Spleen (tissue), 11 donors: ENCODE measurements around the gene SGO2. TPM values are rescaled to one million over a fixed set of nuclear protein-coding genes. Genes with fewer than 3 reads are reported as not detected.
"Not testable (repeated sequence)": the region's sequence is repeated elsewhere in the genome, so short reads cannot be mapped to it uniquely, and the experiment has no call there.

ENCODE experiments used
- DNase-seq: peaks from one replicate; pipeline ENCODE4 v3.0.0-alpha.2; 2020
- H3K27ac ChIP-seq, 8 donors: fragments of 200-600 bp; sonication (generic) in 7 of 8; 1 replicate in 4 of 8; 2 replicates in 4 of 8; pipeline versions ENCODE4 v1.5.0 to v1.8.0; 2016 to 2021; ENCODE audit warnings: inconsistent platforms in 4 of 8, mild to moderate bottlenecking in 4 of 8, moderate library complexity in 1 of 8
- H3K27me3 ChIP-seq, 7 donors: fragments of 200-600 bp; sonication (generic) in 6 of 7; replicated peaks in 1 of 7; 1 replicate in 4 of 7; 2 replicates in 3 of 7; pipeline versions ENCODE4 v1.5.0 to v1.8.0; 2016 to 2021; ENCODE audit warnings: inconsistent platforms in 3 of 7, mild to moderate bottlenecking in 1 of 7
- H3K36me3 ChIP-seq, 6 donors: fragments of 200-600 bp; sonication (generic) in 5 of 6; 1 replicate in 4 of 6; 2 replicates in 2 of 6; pipeline versions ENCODE4 v1.5.0 to v1.8.0; 2016 to 2021; ENCODE audit warnings: inconsistent platforms in 2 of 6
- H3K4me1 ChIP-seq, 6 donors: fragments of 200-600 bp; sonication (generic) in 5 of 6; 1 replicate in 3 of 6; 2 replicates in 3 of 6; pipeline versions ENCODE4 v1.5.0 to v1.8.0; 2016 to 2021; ENCODE audit warnings: inconsistent platforms in 3 of 6
- H3K4me3 ChIP-seq, 8 donors: fragments of 200-600 bp; sonication (generic) in 7 of 8; 1 replicate in 4 of 8; 2 replicates in 4 of 8; pipeline versions ENCODE4 v1.5.0 to v1.8.0; 2016 to 2021; ENCODE audit warnings: inconsistent platforms in 4 of 8, mild to moderate bottlenecking in 4 of 8, moderate library complexity in 2 of 8
- H3K9me3 ChIP-seq, 8 donors: fragments of 200-600 bp; sonication (generic) in 7 of 8; 1 replicate in 4 of 8; 2 replicates in 4 of 8; pipeline versions ENCODE4 v1.5.0 to v1.8.0; 2016 to 2021; ENCODE audit warnings: inconsistent platforms in 4 of 8
- POLR2A ChIP-seq, 3 donors: fragments of 450-650 bp; IDR thresholded peaks; one replicate each; pipeline ENCODE4 v1.5.1; 2017; ENCODE audit warnings: antibody characterized with exemption in 3 of 3, mild to moderate bottlenecking in 1 of 3
- POLR2AphosphoS5 ChIP-seq, 3 donors: sonication (generic); formaldehyde crosslinking; IDR thresholded peaks; one replicate each; pipeline ENCODE4 v1.5.1; 2017; ENCODE audit warnings: antibody characterized with exemption in 3 of 3
- WGBS, 5 donors: extraction: QIAGEN DNeasy Blood & Tissue Kit in 3 of 5; methylation state at CpG; one replicate each; pipeline versions ENCODE4 v1.1.5 to v1.1.7; 2013 to 2018; 5-methylcytosine and 5-hydroxymethylcytosine counted together
- intact Hi-C: fragments of 100-400 bp; cut with DNase I; formaldehyde crosslinking; loops from one replicate; pipeline ENCODE4 v1.15.0; 2023; ENCODE audit warnings: low total_unique reads
- polyA plus RNA-seq, 3 donors: library from polyadenylated mRNA; stranded (reverse); fragments of 200-250 nt; gene quantifications; one replicate each; pipeline ENCODE4 v1.2.1, GENCODE V29; 2013
- total RNA-seq, 7 donors: library from RNA; depleted of rRNA in 3 of 7; stranded (reverse); fragments of >200 nt in 3 of 7; fragmentation: NEBNext Ultra II Directional in 4 of 7; extraction: Animal tissue kit (Norgen Biotek cat#: 25700) in 4 of 7; gene quantifications; one replicate each; pipeline versions ENCODE4 v1.1.0 to v1.2.1, GENCODE V29; 2016 to 2021
- TF ChIP-seq, protein P1 (sequence below), 11 experiments: fragments of 200-600 bp in 7 of 11; fragments of 450-650 bp in 4 of 11; sonication (generic) in 4 of 11; IDR thresholded peaks in 8 of 11; conservative IDR thresholded peaks in 3 of 11; 1 replicate in 7 of 11; 2 replicates in 4 of 11; pipeline versions ENCODE4 v1.4.0 to v1.8.0; 2016 to 2021; ENCODE audit warnings: antibody characterized with exemption in 11 of 11, inconsistent platforms in 4 of 11, mild to moderate bottlenecking in 1 of 11
- donor health status: healthy with polysubstance abuse.
- donor health status: DM: no; HTN: no; CAD: no; lungs with moderate emphysema.
- donor health status: DM: no; HTN: no; CAD: no.
- donor health status: Bipolar disorder and iron deficiency.
- donor health status: healthy.
- donor health status: DM: no; HTN: no; CAD: no.
- donor health status: DM: yes; HTN: yes; CAD: no.

The SGO2 gene
- total and polyA plus RNA-seq, 10 donors, result 0.85 to 9.9 (median 3.9) TPM

DNA sequence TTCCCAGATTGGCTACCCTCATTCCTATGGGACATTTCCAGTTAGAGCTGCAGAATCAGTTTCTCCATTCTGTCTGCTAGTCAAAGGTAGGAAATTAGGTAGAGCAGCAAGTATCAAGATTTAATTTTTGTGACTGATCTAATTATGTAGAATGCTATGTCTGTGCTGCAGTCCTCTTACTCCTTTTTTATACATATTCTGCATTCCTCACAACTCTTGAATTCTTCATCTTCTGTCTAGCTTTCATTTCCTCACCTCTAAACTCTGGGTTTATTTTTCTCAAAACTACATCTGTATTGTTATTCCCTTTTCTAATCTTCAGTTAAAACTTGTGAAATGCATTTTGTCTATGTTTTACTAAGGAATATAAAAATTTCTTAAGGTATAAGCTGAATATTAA lies 8.6 kb downstream of the SGO2 start:
- no peaks in the 10 kb centered on the region for H3K27me3 ChIP-seq
- H3K9me3 ChIP-seq, result no peaks in the 10 kb centered on the region
- peaks cover 0 to 56% (median 0%) of the 10 kb centered on the region in 6 donors for H3K36me3 ChIP-seq
- intact Hi-C loops, result no loop called here
- no peak for TF ChIP-seq POLR2AphosphoS5 (IDR thresholded peaks at IDR 0.05)
- TF ChIP-seq, protein P1, sequence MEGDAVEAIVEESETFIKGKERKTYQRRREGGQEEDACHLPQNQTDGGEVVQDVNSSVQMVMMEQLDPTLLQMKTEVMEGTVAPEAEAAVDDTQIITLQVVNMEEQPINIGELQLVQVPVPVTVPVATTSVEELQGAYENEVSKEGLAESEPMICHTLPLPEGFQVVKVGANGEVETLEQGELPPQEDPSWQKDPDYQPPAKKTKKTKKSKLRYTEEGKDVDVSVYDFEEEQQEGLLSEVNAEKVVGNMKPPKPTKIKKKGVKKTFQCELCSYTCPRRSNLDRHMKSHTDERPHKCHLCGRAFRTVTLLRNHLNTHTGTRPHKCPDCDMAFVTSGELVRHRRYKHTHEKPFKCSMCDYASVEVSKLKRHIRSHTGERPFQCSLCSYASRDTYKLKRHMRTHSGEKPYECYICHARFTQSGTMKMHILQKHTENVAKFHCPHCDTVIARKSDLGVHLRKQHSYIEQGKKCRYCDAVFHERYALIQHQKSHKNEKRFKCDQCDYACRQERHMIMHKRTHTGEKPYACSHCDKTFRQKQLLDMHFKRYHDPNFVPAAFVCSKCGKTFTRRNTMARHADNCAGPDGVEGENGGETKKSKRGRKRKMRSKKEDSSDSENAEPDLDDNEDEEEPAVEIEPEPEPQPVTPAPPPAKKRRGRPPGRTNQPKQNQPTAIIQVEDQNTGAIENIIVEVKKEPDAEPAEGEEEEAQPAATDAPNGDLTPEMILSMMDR (IDR thresholded peaks at IDR 0.05 in 8 of 11, conservative IDR thresholded peaks at IDR 0.05 in 3 of 11), result no peak
- no peak for TF ChIP-seq POLR2A (IDR thresholded peaks at IDR 0.05)
- H3K4me3 ChIP-seq, result no peak overlapping the region
- DNase-seq, result no peak
- H3K4me1 ChIP-seq, result no peaks in the 10 kb centered on the region
- H3K27ac ChIP-seq, result no peak overlapping the region

DNA sequence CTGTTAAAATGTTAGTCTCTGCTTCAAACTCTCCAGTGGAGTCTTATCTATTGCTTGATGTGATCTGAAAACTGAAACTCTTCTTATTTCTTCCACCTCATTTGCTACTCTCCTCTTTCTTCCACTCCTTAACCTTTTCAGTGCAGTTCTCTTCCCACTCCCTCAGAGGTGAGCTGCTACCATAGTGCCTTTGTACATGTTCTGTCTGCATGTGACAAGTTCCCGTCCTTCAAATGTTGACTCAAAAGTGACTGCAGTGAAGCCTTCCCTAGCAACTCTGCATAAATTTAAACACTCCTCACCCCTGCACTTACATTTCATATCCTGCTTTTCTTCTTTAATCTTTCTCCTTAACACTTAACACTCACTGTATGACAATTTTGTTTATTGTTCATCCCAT lies 12.1 kb downstream of the SGO2 start:
- DNase-seq, result no peak
- no peak for TF ChIP-seq POLR2A (IDR thresholded peaks at IDR 0.05)
- TF ChIP-seq, protein P1 (IDR thresholded peaks at IDR 0.05 in 8 of 11, conservative IDR thresholded peaks at IDR 0.05 in 3 of 11), result no peak
- TF ChIP-seq POLR2AphosphoS5 (IDR thresholded peaks at IDR 0.05), result no peak
- Histone ChIP-seq H3K27me3 (no peaks in the 10 kb centered on the region), H3K36me3 (peaks cover 0 to 82% (median 5%) of the 10 kb centered on the region in 6 donors), H3K27ac (no peak overlapping the region), H3K9me3 (no peaks in the 10 kb centered on the region), H3K4me3 (no peak overlapping the region), H3K4me1 (no peaks in the 10 kb centered on the region)
- intact Hi-C loops, result no loop called here
- 78 to 98% (median 95%) methylated on average over 1 of the region's 1 CpG for WGBS, 5 donors

DNA sequence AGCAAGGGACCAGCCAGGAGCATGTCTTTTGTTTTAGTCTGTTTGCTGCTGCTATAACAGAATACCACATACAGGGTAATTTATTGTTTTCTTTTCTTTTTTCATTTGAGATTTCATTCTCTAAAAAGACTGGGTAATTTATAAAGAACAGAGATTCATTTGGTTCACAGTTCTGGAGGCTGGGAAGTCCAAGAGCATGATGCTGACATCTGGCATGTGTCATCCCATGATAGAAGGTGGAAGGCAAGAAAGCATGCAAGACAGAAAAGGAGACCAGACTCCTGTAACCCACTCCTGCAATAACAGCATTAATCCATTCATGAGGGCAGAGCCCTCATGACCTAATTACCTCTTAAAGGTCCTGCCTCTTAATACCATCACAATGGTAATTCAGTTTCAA lies 14.8 kb downstream of the SGO2 start:
- Histone ChIP-seq H3K9me3 (no peaks in the 10 kb centered on the region), H3K27me3 (no peaks in the 10 kb centered on the region), H3K36me3 (peaks cover 0 to 82% (median 5%) of the 10 kb centered on the region in 6 donors), H3K4me1 (no peaks in the 10 kb centered on the region), H3K4me3 (no peak overlapping the region), H3K27ac (no peak overlapping the region)
- intact Hi-C loops, result no loop called here
- TF ChIP-seq, protein P1 (IDR thresholded peaks at IDR 0.05 in 8 of 11, conservative IDR thresholded peaks at IDR 0.05 in 3 of 11), result no peak
- no peak for TF ChIP-seq POLR2A (IDR thresholded peaks at IDR 0.05)
- no peak for DNase-seq

DNA sequence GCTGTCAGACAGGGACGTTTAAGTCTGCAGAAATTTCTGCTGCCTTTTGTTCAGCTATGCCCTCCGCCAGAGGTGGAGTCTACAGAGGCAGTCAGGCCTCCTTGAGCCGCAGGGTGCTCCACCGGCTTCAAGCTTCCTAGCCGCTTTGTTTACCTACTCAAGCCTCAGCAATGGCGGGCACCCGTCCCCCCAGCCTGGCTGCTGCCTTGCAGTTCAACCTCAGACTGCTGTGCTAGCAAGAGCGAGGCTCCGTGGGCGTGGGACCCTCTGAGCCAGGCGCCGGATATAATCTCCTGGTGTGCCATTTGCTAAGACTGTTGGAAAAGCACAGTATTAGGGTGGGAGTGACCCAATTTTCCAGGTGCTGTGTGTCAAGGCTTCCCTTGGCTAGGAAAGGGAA lies 40.6 kb downstream of the SGO2 start:
- peaks cover 0 to 21% (median 0%) of the 10 kb centered on the region in 6 donors for H3K36me3 ChIP-seq
- intact Hi-C loops, H3K9me3 ChIP-seq, H3K27ac ChIP-seq, DNase-seq, H3K4me3 ChIP-seq, H3K4me1 ChIP-seq, H3K27me3 ChIP-seq: not testable (repeated sequence)
- WGBS, 5 donors, result 89 to 99% (median 95%) methylated on average over 11 to 12 of the region's 12 CpGs

DNA sequence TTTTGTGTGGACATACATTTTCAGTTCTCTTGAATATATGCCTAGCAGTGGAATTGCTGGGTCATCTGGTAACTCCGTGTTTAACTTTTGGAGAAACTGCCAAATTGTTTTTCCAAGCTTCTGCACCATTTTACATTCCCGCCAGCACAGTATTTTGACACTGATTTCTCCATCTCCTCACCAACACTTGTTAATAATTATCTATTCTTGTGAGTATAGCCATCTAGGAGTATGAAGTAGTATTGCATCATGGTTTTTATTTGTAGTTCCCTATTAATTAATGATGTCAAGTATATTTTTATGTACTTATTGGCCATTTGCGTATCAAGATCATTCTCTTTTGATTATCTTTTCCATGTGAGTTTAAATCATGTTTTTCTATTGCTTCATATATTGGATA lies 41.9 kb downstream of the SGO2 start:
- no peak for TF ChIP-seq POLR2A (IDR thresholded peaks at IDR 0.05)
- TF ChIP-seq, protein P1 (IDR thresholded peaks at IDR 0.05 in 8 of 11, conservative IDR thresholded peaks at IDR 0.05 in 3 of 11), result no peak
- no peak for TF ChIP-seq POLR2AphosphoS5 (IDR thresholded peaks at IDR 0.05)
- peaks cover 0 to 33% (median 0%) of the 10 kb centered on the region in 6 donors for H3K36me3 ChIP-seq
- WGBS, 5 donors, result 94 to 99% (median 97%) methylated on average over 3 of the region's 3 CpGs

More for the DNA sequence above, 41.9 kb downstream of the SGO2 start:
- H3K27me3 ChIP-seq, result no peaks in the 10 kb centered on the region
- H3K27ac ChIP-seq, result no peak overlapping the region
- no peaks in the 10 kb centered on the region for H3K4me1 ChIP-seq
- H3K4me3 ChIP-seq, result no peak overlapping the region
- intact Hi-C loops, result no loop called here
- DNase-seq, result no peak
- no peaks in the 10 kb centered on the region for H3K9me3 ChIP-seq
